GM20000 (cell line): ENCODE results near the gene UACA.

Experiments
- DNase-seq: peaks from one replicate; pipeline ENCODE4 v3.0.0; 2012; ENCODE audit warnings: low spot score
- CTCF ChIP-seq: IDR thresholded peaks from 2 replicates; pipeline ENCODE4 v1.5.1; 2012; ENCODE audit warnings: mild to moderate bottlenecking, control low read depth; ENCODE audit errors: extremely low read depth, missing control alignments

Gene UACA

GRCh38 chr15:70778258-70779076 is 15.1 kb upstream of the UACA start:
- DNase-seq, result no peak
- TF ChIP-seq CTCF, result no peak

- no peak for DNase-seq
- no peak for TF ChIP-seq CTCF
Observed at GRCh38 chr15:70777170-70777926, 14.0 kb upstream of the UACA start.

- no peak for TF ChIP-seq CTCF
- no peak for DNase-seq
Observed at GRCh38 chr15:70775160-70775559, 11.8 kb upstream of the UACA start.

GRCh38 chr15:70772402-70772801 is 9.0 kb upstream of the UACA start:
- DNase-seq, result no peak
- TF ChIP-seq CTCF, result no peak

GRCh38 chr15:70770863-70771262 is 7.5 kb upstream of the UACA start:
- DNase-seq, result no peak
- no peak for TF ChIP-seq CTCF

GRCh38 chr15:70768257-70768883 is 5.0 kb upstream of the UACA start:
- no peak for TF ChIP-seq CTCF
- no peak for DNase-seq

- TF ChIP-seq CTCF, result no peak
- DNase-seq, result no peak
Observed at GRCh38 chr15:70767667-70768066, 4.3 kb upstream of the UACA start.
